Measurements from ENCODE around the gene TMEM37.

Gene TMEM37

GRCh38 chr2:119419065-119419464 lies 12.6 kb upstream of the TMEM37 start:
- DNase-seq, result no peak

- DNase-seq, result no peak
These were observed 11.7 kb upstream of the TMEM37 start for GRCh38 chr2:119419803-119420508.

DNA sequence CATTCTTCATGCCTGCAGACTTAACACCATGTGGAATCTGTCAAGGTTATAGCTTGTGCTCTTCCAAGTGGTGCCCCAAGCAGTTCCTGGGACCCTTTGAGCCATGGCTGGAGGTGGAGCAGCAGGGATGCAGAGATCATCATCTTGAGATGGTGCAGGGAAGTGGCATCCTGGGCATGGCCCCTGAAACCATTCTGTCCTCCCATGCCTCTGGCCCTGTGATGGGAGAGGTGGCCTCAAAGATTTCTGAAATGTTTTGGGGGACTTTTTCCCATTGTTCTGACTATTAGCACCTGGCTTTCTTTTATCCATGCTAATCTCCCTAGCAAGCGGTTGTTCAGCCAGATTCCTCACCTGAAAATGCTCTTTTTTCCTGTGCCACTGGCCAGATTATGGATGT lies 10.3 kb upstream of the TMEM37 start:
- DNase-seq, result no peak

DNA sequence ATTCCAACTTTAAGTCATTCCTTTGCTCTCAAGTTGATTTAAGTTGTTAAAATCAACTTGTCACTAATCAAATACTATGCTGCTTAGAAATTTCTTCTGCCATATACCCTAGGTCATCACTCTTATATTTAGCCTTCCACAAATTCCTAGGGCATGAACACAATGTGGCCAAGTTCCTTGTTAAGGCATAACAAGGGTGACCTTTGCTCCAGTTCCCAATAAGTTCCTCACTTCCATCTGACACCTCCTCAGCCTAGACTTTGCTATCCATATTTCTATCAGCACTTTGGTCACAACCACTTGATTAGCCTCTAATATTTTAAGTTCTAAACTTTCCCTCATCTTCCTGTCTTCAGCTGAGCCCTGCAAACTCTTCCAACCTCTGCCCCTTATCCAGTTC lies 9.9 kb upstream of the TMEM37 start:
- no peak for DNase-seq

GRCh38 chr2:119422360-119423107 lies 9.1 kb upstream of the TMEM37 start:
- DNase-seq, result no peak

- DNase-seq, result no peak
These were observed 8.6 kb upstream of the TMEM37 start for GRCh38 chr2:119423108-119423444.

- DNase-seq, result no peak
These were observed 7.8 kb upstream of the TMEM37 start for GRCh38 chr2:119423811-119424210.

- no peak for DNase-seq
These were observed 7.2 kb upstream of the TMEM37 start for GRCh38 chr2:119424284-119425118.

GRCh38 chr2:119425119-119425405 lies 6.6 kb upstream of the TMEM37 start:
- DNase-seq, result no peak

GRCh38 chr2:119425620-119426395 lies 5.8 kb upstream of the TMEM37 start:
- DNase-seq, result no peak

- no peak for DNase-seq
These were observed 5.3 kb upstream of the TMEM37 start for GRCh38 chr2:119426396-119426675.

DNA sequence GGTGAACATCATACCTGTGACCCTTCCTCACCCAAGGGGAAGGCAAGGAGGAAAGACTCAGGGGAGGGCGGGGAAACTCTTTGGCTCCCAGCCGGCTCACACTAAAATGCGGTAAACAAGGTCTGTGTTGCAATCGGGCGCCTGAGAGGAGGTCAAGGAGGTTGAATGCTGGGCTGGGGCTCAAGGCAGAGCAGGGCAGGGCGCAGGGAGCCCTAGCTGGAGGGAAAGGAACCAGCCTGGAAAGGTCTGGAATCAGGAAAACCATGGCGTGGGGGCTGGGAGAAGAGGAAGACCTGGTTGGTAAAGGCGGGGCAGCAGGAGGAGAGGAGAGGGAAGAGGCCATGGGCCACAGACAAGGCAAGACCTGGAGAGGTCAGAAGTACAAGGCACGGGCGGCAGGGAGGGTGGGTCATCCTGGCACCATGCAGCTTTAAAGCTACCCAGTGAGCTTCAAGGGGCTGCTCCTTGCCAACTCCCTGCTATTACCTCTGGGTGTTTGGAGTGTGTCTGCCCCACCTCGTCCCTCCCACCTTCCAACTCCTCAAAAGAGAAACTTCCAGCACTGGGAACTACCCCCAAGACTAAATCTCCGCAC lies 4.8 kb upstream of the TMEM37 start:
- DNase-seq, result no peak

DNA sequence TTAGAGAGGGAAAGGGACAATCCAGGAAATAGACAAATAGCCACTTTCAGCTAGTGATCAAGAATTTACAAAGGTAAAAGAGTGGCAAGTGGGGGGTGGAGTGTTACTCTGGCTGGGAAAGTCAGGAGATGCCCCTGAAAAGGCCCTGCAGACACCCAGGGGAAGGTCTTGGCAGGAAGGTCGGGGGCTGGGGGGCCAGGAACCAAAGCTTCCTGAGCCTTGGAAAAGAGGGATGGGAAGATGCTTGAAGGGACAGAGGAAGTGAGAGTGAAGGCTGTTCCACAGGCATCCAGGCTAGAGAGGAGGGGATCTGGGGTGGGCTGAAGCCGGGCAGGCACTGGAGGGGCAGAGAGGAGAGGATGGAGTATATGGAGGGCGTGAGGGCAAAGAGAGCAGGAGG lies 3.9 kb upstream of the TMEM37 start:
- DNase-seq, result no peak

DNA sequence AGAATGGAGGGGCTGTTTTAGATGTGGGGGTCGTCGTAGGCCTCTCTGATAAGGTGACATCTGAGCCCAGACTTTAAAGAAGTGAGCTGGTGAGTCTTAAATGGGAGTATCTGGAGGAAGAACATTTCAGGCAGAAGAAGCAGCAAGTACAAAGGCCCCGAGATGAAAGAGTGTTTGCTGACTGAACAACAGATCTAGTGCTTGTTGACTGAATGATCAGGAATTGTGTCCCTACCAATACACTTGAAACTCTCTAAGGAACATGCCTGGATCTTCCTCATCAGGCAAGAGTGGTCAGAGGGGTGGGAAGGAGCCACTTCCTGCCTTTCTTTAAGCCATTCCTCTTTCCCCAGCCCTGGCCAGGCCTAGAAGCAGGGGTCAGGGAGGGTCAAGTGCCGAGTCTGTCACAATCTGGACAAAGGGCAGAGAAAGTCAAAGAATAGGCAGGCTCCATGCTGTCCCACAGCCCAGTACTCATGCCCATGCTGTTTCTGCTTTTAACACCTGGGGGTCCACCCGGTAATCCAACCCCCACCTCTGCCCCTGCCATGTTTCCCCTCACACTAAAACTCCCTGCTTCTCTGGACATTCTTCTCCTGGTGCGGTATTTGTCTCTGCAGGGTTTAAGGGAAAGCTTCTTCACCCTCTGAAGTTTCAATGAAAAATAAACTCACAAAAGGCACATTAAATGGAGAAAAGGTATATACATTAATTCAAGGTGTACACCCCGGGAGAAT lies 3.0 kb upstream of the TMEM37 start:
- no peak for DNase-seq

- DNase-seq, result no peak
These were observed 2.3 kb upstream of the TMEM37 start for GRCh38 chr2:119429225-119429981.

DNA sequence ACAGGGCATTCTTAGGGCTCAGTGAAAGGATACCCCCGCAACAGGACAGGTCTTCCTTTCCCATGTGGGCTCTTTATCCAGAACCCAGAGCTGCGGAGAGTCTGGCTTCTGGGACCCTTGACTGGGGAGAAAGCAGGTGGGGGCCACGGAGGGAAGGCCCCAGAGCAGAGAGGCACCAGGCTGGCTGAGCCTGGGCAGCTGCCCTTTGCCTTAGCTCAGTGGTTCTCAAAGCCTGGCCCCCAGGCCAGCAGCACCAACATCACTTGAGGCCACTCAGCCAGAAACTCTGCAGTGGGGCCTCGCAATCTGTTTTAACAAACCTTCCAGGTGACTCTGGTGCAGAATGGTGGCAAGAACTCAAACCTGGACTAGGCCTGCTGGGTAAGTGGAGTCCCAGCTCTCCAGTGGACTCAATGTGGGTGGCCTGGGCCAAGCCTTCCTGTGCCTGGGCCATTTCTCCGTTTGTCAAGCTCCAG lies 1.6 kb upstream of the TMEM37 start:
- DNase-seq, result no peak

DNA sequence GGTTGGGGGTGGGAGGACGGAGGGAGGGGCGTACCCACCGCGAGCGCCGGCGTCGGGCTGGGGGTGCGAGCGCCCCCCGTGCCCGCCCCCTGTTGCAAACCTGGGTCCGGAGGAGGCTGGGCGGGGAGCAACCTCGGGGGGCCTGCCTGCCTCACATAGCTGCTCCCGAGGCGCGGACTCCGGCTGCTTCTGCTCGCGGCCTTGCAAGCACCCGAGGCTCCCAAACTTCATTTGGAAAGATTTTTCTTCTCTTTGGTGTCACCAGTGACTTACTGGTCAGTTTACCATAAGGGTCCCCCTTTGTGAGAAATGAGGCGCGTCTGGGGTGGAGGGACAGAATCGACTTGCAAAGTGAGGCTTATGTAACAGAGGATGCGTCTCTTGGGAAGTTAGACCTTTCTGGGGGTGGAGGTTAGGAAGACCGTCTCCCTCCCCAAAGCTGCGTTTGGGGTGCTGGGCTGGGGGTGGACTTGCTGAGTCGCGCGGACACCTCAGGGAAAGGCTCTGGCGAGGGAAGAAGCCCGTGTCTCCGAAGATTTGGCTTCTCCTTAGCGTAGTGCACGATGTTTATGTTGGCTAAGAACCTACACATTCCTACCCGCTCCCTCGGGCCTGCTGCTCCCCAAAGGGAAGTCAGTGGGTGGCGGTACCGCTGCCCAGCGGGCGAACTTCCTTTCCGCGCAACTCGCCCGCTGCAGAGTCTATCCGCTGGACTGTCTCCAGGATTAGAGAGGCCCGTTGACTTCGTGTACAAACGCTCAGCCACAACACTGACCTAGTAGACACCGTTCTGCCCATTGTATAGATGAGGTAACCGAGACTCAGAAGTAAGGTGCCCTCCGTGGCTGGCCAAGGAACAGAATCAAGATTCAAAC lies 559 bp downstream of the TMEM37 start:
- DNase-seq, result no peak

DNA sequence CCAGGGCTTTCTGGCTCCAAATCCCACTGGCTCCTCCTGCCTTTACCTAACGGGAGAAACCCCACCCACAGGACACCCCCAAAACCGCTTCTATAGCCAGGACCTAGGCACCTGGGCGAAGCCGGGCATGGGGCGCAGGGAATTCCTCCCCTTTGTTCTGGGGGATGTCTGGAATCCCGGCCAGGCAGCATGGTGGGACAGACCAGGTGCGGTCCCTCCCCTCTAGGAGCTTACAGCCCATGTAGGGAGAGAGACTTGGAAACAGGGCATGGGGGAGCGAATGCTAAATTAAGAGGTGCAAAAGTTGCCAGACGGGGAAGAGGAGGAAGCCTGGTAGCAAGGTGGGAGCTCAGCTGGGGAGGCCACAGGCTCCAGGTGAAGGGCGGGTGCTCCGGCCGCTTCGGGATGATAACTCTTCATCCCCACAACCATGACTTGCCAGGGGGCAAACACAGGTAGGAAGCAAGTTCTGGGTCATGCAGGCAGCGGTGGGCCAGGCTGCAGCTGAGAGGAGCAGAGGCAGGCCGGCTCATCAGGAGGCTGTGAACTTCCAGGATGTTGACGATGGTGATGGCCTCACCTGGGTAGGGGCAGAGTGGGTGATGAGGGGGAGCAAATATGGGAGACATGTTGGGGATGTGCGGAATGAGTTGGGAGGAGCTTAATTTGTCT lies 1.3 kb downstream of the TMEM37 start:
- no peak for DNase-seq

DNA sequence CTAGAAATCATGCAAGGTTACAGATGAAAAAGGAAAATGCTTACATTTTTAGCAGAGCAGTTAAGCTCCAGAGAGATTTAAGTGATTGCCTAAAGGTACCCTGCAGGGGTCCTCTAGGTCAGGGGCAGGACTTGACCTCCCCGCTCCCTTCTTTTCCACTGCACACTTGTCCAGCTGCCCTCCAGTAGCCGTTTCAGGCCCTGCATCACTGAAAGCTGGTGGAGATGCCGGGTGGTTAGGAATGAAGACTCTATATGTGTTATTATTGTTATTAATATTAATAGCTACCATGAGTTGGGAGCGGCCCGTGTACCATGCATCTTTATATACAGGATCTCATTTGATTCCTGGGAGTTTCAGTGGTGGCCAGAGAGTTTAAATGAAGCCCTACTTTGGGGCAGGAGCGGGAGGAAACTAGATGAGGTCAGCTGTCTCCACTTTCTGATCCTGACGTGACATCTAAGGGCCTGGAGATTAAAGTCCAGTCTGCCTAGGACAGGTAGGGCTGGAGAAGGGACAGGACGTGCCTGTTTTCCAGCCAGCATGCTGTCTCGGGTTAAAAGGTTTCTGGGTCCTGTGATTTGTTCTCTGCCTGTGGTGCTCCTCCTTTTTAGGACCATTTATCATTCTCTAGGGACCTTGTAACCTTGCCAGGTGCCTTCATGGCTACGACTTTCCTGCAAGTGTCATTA lies 2.1 kb downstream of the TMEM37 start:
- DNase-seq, result no peak

Measured in effector CD4-positive, alpha-beta T cell (primary cell).